Neural progenitor cell (in vitro differentiated cells): ENCODE results near the gene IYD. TPM values are rescaled to one million over a fixed set of nuclear protein-coding genes. Genes with fewer than 3 reads are reported as not detected.

ENCODE experiments used
- DNase-seq: peaks from one replicate; pipeline ENCODE4 v3.0.0-alpha.2; 2016; ENCODE audit warnings: low spot score
- H2AFZ ChIP-seq: fragments of 200-600 bp; sonication (generic); replicated peaks from 2 replicates; pipeline ENCODE4 v1.6.1; 2016; ENCODE audit warnings: antibody characterized with exemption
- H3F3A ChIP-seq: fragments of 200-600 bp; sonication (generic); 2 replicates; pipeline ENCODE4 v1.6.1; 2016; ENCODE audit warnings: antibody characterized with exemption, low read depth
- H3K27ac ChIP-seq: fragments of 200-600 bp; sonication (generic); 2 replicates; pipeline ENCODE4 v1.5.1; 2016; ENCODE audit warnings: mild to moderate bottlenecking
- H3K27me3 ChIP-seq: fragments of 200-600 bp; sonication (generic); 2 replicates; pipeline ENCODE4 v1.6.1; 2016; ENCODE audit warnings: mild to moderate bottlenecking, moderate library complexity
- H3K36me3 ChIP-seq: fragments of 200-600 bp; sonication (generic); 2 replicates; pipeline ENCODE4 v1.5.1; 2016
- H3K4me1 ChIP-seq: fragments of 200-600 bp; sonication (generic); 2 replicates; pipeline ENCODE4 v1.6.1; 2016; ENCODE audit warnings: mixed run types
- H3K4me2 ChIP-seq: fragments of 200-600 bp; sonication (generic); 2 replicates; pipeline ENCODE4 v1.6.1; 2016
- H3K4me3 ChIP-seq: fragments of 200-600 bp; sonication (generic); 2 replicates; pipeline ENCODE4 v1.5.1; 2016
- H3K79me2 ChIP-seq: fragments of 200-600 bp; sonication (generic); 2 replicates; pipeline ENCODE4 v1.6.1; 2016; ENCODE audit warnings: low read depth
- H3K9ac ChIP-seq: fragments of 200-600 bp; sonication (generic); 2 replicates; pipeline ENCODE4 v1.6.1; 2016
- H3K9me3 ChIP-seq: fragments of 200-600 bp; sonication (generic); 2 replicates; pipeline ENCODE4 v1.5.1; 2016; ENCODE audit warnings: low read depth
- H4K20me1 ChIP-seq: fragments of 200-600 bp; sonication (generic); 2 replicates; pipeline ENCODE4 v1.6.1; 2016; ENCODE audit warnings: low read depth
- H3K27ac Mint-ChIP-seq: 3 replicates; pipeline ENCODE4 v1.8.0; 2021; ENCODE audit warnings: mixed read lengths
- H3K27me3 Mint-ChIP-seq: 2 replicates; pipeline ENCODE4 v1.8.0; 2022; ENCODE audit warnings: low read depth, mild to moderate bottlenecking, inconsistent platforms, moderate library complexity, mixed read lengths; ENCODE audit not compliant: insufficient read depth
- H3K36me3 Mint-ChIP-seq: 3 replicates; pipeline ENCODE4 v1.8.0; 2021; ENCODE audit warnings: mixed read lengths
- H3K4me1 Mint-ChIP-seq: 3 replicates; pipeline ENCODE4 v1.8.0; 2021; ENCODE audit warnings: mixed read lengths
- H3K4me3 Mint-ChIP-seq: 3 replicates; pipeline ENCODE4 v1.8.0; 2021; ENCODE audit warnings: mild to moderate bottlenecking, moderate library complexity, mixed read lengths
- H3K9me3 Mint-ChIP-seq: 3 replicates; pipeline ENCODE4 v1.8.0; 2020; ENCODE audit warnings: mixed read lengths
- CTCF ChIP-seq: fragments of 200-600 bp; sonication (generic); IDR thresholded peaks from 2 replicates; pipeline ENCODE4 v1.5.1; 2017; ENCODE audit warnings: antibody characterized with exemption, mild to moderate bottlenecking
- EZH2 ChIP-seq: fragments of 200-600 bp; sonication (generic); IDR thresholded peaks from 2 replicates; pipeline ENCODE4 v1.6.1; 2017; ENCODE audit warnings: antibody characterized with exemption, mild to moderate bottlenecking, moderate library complexity
- EZH2phosphoT487 ChIP-seq: fragments of 200-600 bp; sonication (generic); IDR thresholded peaks from 2 replicates; pipeline ENCODE4 v1.6.1; 2017; ENCODE audit warnings: antibody characterized with exemption
- total RNA-seq: library from RNA; depleted of rRNA; stranded (reverse); fragments of >200 nt; gene quantifications from 2 replicates; pipeline ENCODE4 v1.2.3, GENCODE V29; 2015; ENCODE audit warnings: low replicate concordance

Gene IYD
- total RNA-seq = not detected in 2 replicates

- Histone ChIP-seq H3K4me3 (no peak within 1 kb of the TSS), H2AFZ (no peak within 1 kb of the TSS), H3K79me2 (no peaks in the 10 kb centered on the region), H3K9me3 (no peaks in the 10 kb centered on the region), H4K20me1 (no peaks in the 10 kb centered on the region), H3K4me1 (peaks cover 4% of the 10 kb centered on the region), H3K27ac (no peak within 1 kb of the TSS), H3K4me2 (no peak within 1 kb of the TSS), H3K36me3 (no peaks in the 10 kb centered on the region), H3K9ac (no peak within 1 kb of the TSS), H3F3A (no peaks in the 10 kb centered on the region), H3K27me3 (no peaks in the 10 kb centered on the region)
- TF ChIP-seq CTCF (no peak), EZH2phosphoT487 (no peak), EZH2 (no peak)
- Mint-ChIP-seq H3K4me1 (peaks cover 11% of the 10 kb centered on the region), H3K36me3 (no peaks in the 10 kb centered on the region), H3K27me3 (peaks cover 4% of the 10 kb centered on the region), H3K9me3 (no peaks in the 10 kb centered on the region), H3K27ac (no peak within 1 kb of the TSS), H3K4me3 (no peak within 1 kb of the TSS)
- DNase-seq = no peak
Measured at GRCh38 chr6:150368762-150369161, at the start of gene IYD. IYD (plus strand) TSS chr6:150369012; CDS start chr6:150369032, 20 bp downstream.

- H3K79me2 ChIP-seq = no peaks in the 10 kb centered on the region
- H3K27ac ChIP-seq = no peak overlapping the region
- Mint-ChIP-seq H3K4me1 (no peaks in the 10 kb centered on the region), H3K9me3 (peaks cover 2% of the 10 kb centered on the region), H3K4me3 (no peak overlapping the region), H3K27me3 (peaks cover 15% of the 10 kb centered on the region), H3K36me3 (no peaks in the 10 kb centered on the region), H3K27ac (no peak overlapping the region)
- H3K27me3 ChIP-seq = no peaks in the 10 kb centered on the region
- TF ChIP-seq EZH2 (no peak), CTCF (no peak), EZH2phosphoT487 (no peak)
- H3K36me3 ChIP-seq = no peaks in the 10 kb centered on the region
- no peaks in the 10 kb centered on the region for H3K4me1 ChIP-seq
- H3K9ac ChIP-seq = no peak overlapping the region
- H3F3A ChIP-seq = no peaks in the 10 kb centered on the region
- H4K20me1 ChIP-seq = no peaks in the 10 kb centered on the region
- no peaks in the 10 kb centered on the region for H3K9me3 ChIP-seq
- no peak overlapping the region for H3K4me3 ChIP-seq
- no peak overlapping the region for H2AFZ ChIP-seq
- DNase-seq = no peak
- no peak overlapping the region for H3K4me2 ChIP-seq
Measured at GRCh38 chr6:150319924-150320323, 48.9 kb upstream of the IYD start.

GRCh38 chr6:150320442-150320841, 48.4 kb upstream of the IYD start:
- Histone ChIP-seq H3K4me3 (no peak overlapping the region), H3K9ac (no peak overlapping the region), H3K9me3 (no peaks in the 10 kb centered on the region), H3K27ac (no peak overlapping the region), H3K4me1 (no peaks in the 10 kb centered on the region), H3F3A (no peaks in the 10 kb centered on the region), H2AFZ (no peak overlapping the region), H3K4me2 (no peak overlapping the region), H4K20me1 (no peaks in the 10 kb centered on the region), H3K27me3 (no peaks in the 10 kb centered on the region), H3K36me3 (no peaks in the 10 kb centered on the region), H3K79me2 (no peaks in the 10 kb centered on the region)
- Mint-ChIP-seq H3K9me3 (peaks cover 2% of the 10 kb centered on the region), H3K4me1 (no peaks in the 10 kb centered on the region), H3K27ac (no peak overlapping the region), H3K4me3 (no peak overlapping the region), H3K36me3 (no peaks in the 10 kb centered on the region), H3K27me3 (peaks cover 12% of the 10 kb centered on the region)
- no peak for DNase-seq
- TF ChIP-seq CTCF (no peak), EZH2 (no peak), EZH2phosphoT487 (no peak)
